OCI-LY1 (cell line): ENCODE data around the gene CPEB4.

Source experiments
- H2AFZ ChIP-seq: fragments of 200-600 bp; sonication (generic), shearing (Covaris generic); 2 replicates; pipeline ENCODE4 v1.6.0; 2014; ENCODE audit warnings: antibody characterized with exemption, mild to moderate bottlenecking, low read length
- H3F3A ChIP-seq: fragments of 200-600 bp; sonication (generic), shearing (Covaris generic); 2 replicates; pipeline ENCODE4 v1.6.0; 2014; ENCODE audit warnings: mild to moderate bottlenecking, antibody characterized with exemption, low read length, moderate library complexity; ENCODE audit not compliant: insufficient read depth
- H3K27ac ChIP-seq: fragments of 200-600 bp; sonication (generic); 2 replicates; pipeline ENCODE4 v1.5.1; 2014; ENCODE audit warnings: low read length, mixed run types, mild to moderate bottlenecking, low read depth; ENCODE audit not compliant: poor library complexity, severe bottlenecking
- H3K27me3 ChIP-seq: fragments of 200-600 bp; sonication (generic); 2 replicates; pipeline ENCODE4 v1.6.0; 2014; ENCODE audit warnings: antibody characterized with exemption, mild to moderate bottlenecking, low read length, moderate library complexity; ENCODE audit not compliant: insufficient read depth
- H3K36me3 ChIP-seq: fragments of 200-600 bp; sonication (generic); 2 replicates; pipeline ENCODE4 v1.6.1; 2014; ENCODE audit warnings: mild to moderate bottlenecking, antibody characterized with exemption, low read length, moderate library complexity, mixed read lengths; ENCODE audit not compliant: insufficient read depth
- H3K4me1 ChIP-seq: fragments of 200-600 bp; sonication (generic); 2 replicates; pipeline ENCODE4 v1.5.1; 2014; ENCODE audit warnings: mild to moderate bottlenecking, low read length, moderate library complexity; ENCODE audit not compliant: insufficient read depth, severe bottlenecking
- H3K4me2 ChIP-seq: fragments of 200-600 bp; sonication (generic), shearing (Covaris generic); 2 replicates; pipeline ENCODE4 v1.6.1; 2014; ENCODE audit warnings: low read length
- H3K4me3 ChIP-seq: fragments of 200-600 bp; sonication (generic); 2 replicates; pipeline ENCODE4 v1.5.1; 2014; ENCODE audit warnings: low read length, low read depth, mild to moderate bottlenecking, mixed read lengths; ENCODE audit not compliant: poor library complexity, severe bottlenecking
- H3K79me2 ChIP-seq: fragments of 200-600 bp; shearing (Covaris generic); 2 replicates; pipeline ENCODE4 v1.6.1; 2016; ENCODE audit warnings: mixed run types, low read length, mixed read lengths; ENCODE audit not compliant: insufficient read depth
- H3K9ac ChIP-seq: fragments of 200-600 bp; sonication (generic), shearing (Covaris generic); 2 replicates; pipeline ENCODE4 v1.6.1; 2014; ENCODE audit warnings: mild to moderate bottlenecking, low read length, mixed read lengths
- H3K9me2 ChIP-seq: fragments of 200-600 bp; sonication (generic), shearing (Covaris generic); 2 replicates; pipeline ENCODE4 v1.6.1; 2014; ENCODE audit warnings: low read depth, mild to moderate bottlenecking, low read length, mixed read lengths
- H3K9me3 ChIP-seq: fragments of 200-600 bp; shearing (Covaris generic); 2 replicates; pipeline ENCODE4 v1.6.1; 2014; ENCODE audit warnings: low read length, mixed read lengths
- H4K20me1 ChIP-seq: fragments of 200-600 bp; sonication (generic), shearing (Covaris generic); 2 replicates; pipeline ENCODE4 v1.6.0; 2016; ENCODE audit warnings: mild to moderate bottlenecking, low read length; ENCODE audit not compliant: insufficient read depth
- EZH2 ChIP-seq: fragments of 200-600 bp; sonication (generic), shearing (Covaris generic); IDR thresholded peaks from 2 replicates; pipeline ENCODE4 v1.8.0; 2017; ENCODE audit warnings: borderline replicate concordance, mixed run types, mild to moderate bottlenecking, antibody characterized with exemption, low read length, moderate library complexity, mixed read lengths
- TF ChIP-seq, protein P1 (sequence below): fragments of 200-600 bp; sonication (generic), shearing (Covaris generic); IDR thresholded peaks from 2 replicates; pipeline ENCODE4 v1.5.1; 2017; ENCODE audit warnings: mild to moderate bottlenecking, antibody characterized with exemption, low read length, moderate library complexity, mixed read lengths

The CPEB4 gene

DNA sequence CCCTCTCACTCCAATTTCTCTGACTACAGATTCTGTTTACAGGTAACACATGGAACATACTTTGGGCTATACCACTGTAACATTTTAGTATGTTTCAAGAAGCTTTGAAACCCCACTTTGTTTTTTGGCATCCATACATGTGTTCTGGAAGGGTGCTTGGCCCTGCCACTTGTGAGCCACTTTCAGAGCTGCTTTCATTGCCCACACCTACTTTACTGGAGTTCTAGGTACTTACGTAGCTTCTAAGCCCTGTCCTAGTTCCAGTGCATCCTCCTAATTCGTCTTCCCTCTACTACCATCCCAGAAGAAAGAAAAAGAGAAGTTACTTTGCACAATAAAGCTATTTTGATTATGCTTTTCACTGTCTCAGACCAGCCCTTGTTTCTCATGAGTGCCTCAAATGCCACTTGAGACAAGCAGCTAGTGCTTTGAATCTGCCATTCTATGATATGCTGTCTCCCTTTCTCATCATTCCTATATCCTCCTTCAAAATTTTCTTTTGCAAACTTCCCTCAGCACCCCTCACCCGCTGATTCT is 74.4 kb downstream of the CPEB4 start:
- Histone ChIP-seq H3K4me2 (no peak overlapping the region), H3K4me1 (no peaks in the 10 kb centered on the region)

DNA sequence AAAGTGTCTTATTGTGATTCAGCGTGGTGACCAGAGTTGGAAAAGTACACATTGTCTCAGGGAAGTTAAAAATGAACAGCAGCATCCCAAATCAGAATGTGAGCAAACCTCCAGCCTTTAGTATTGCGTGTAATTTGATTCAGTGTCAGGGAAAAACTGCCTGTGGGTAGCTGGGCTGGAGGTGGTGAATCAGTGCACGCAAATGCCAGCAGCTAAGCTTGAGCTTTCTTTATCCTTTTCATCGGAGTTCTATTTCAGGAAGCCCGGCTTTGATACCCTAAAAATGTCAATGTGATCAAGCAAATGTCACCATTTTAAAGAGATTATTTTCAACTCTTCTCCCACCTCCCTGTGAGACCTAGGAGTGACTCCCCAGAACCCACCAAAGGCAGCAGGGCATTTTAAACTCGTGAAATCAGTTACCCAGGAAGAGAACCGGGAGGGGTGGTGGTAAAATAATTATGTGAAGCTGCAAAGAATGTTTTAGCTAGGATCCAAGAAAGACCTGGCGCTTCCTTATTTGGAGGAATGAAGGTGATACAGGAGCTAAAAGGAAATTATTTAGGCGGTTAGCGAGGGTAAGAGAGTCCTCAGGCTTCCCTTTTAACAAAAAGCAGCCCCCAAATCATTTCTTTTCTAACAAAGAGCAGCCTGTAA is 75.2 kb downstream of the CPEB4 start:
- Histone ChIP-seq H3K79me2 (no peaks in the 10 kb centered on the region), H3K9me2 (no peaks in the 10 kb centered on the region), H3K4me1 (no peaks in the 10 kb centered on the region), H2AFZ (no peak overlapping the region), H4K20me1 (no peaks in the 10 kb centered on the region), H3K27me3 (no peaks in the 10 kb centered on the region), H3K36me3 (peaks cover 12% of the 10 kb centered on the region), H3F3A (no peaks in the 10 kb centered on the region), H3K9ac (no peak overlapping the region), H3K4me3 (no peak overlapping the region), H3K27ac (no peak overlapping the region), H3K4me2 (no peak overlapping the region), H3K9me3 (no peaks in the 10 kb centered on the region)
- no peak for TF ChIP-seq EZH2
- TF ChIP-seq, protein P1, sequence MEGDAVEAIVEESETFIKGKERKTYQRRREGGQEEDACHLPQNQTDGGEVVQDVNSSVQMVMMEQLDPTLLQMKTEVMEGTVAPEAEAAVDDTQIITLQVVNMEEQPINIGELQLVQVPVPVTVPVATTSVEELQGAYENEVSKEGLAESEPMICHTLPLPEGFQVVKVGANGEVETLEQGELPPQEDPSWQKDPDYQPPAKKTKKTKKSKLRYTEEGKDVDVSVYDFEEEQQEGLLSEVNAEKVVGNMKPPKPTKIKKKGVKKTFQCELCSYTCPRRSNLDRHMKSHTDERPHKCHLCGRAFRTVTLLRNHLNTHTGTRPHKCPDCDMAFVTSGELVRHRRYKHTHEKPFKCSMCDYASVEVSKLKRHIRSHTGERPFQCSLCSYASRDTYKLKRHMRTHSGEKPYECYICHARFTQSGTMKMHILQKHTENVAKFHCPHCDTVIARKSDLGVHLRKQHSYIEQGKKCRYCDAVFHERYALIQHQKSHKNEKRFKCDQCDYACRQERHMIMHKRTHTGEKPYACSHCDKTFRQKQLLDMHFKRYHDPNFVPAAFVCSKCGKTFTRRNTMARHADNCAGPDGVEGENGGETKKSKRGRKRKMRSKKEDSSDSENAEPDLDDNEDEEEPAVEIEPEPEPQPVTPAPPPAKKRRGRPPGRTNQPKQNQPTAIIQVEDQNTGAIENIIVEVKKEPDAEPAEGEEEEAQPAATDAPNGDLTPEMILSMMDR = no peak

More for the DNA sequence above, 74.4 kb downstream of the CPEB4 start:
- Histone ChIP-seq H3K27ac (no peak overlapping the region), H3K79me2 (no peaks in the 10 kb centered on the region), H3K36me3 (peaks cover 19% of the 10 kb centered on the region), H3K9ac (no peak overlapping the region), H3K4me3 (no peak overlapping the region), H3K9me2 (no peaks in the 10 kb centered on the region), H3F3A (no peaks in the 10 kb centered on the region), H3K9me3 (no peaks in the 10 kb centered on the region), H4K20me1 (no peaks in the 10 kb centered on the region), H3K27me3 (no peaks in the 10 kb centered on the region), H2AFZ (no peak overlapping the region)
- no peak for TF ChIP-seq EZH2
- TF ChIP-seq, protein P1 = no peak

DNA sequence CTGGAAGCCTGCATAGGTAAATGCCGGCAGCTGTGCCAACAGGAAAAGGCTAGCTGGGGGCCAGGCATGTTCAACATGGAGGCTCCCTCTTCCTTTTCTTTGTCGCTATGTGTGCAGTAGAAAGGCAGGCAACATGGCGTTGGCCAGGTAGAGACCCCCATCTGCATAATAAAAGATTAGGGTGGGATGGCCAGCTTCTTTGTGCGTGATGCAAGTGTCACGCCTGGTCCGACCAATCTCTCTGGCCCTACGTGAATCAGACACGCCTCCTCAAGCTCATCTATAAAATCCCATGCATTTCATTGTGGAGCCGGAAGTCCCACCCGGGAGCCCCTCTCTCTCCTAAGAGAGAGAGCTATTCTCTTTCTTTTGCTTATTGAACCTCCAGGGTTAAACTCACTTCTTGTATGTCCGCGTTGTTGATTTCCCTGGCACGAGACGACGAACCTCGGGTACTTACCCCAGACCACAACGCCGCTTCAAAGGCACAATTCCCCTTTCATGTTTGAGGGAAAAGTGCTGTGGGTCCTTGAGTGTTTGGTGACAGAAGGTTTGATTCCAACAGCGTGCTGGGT is 75.8 kb downstream of the CPEB4 start:
- Histone ChIP-seq H3K4me2 (no peak overlapping the region), H2AFZ (no peak overlapping the region), H3K79me2 (no peaks in the 10 kb centered on the region), H3K9me2 (no peaks in the 10 kb centered on the region), H3K36me3 (peaks cover 9% of the 10 kb centered on the region), H3K27ac (no peak overlapping the region), H4K20me1 (no peaks in the 10 kb centered on the region), H3K27me3 (no peaks in the 10 kb centered on the region), H3F3A (no peaks in the 10 kb centered on the region), H3K9me3 (no peaks in the 10 kb centered on the region), H3K4me3 (no peak overlapping the region), H3K4me1 (no peaks in the 10 kb centered on the region), H3K9ac (no peak overlapping the region)
- TF ChIP-seq, protein P1 = no peak
- no peak for TF ChIP-seq EZH2
